ENCODE results near the gene MIF. TPM values are rescaled to one million over a fixed set of nuclear protein-coding genes. Genes with fewer than 3 reads are reported as not detected.

MIF gene
- total and polyA plus RNA-seq, 7 donors = 110 to 277 (median 131) TPM

GRCh38 chr22:23922921-23923320 is 28.7 kb downstream of the MIF start:
- H3K36me3 ChIP-seq (ENCODE audit: insufficient read depth in 1 of 2, low read depth in 1 of 2) = no peaks in the 10 kb centered on the region
- ATAC-seq = no peak

GRCh38 chr22:23925020-23925606 is 30.9 kb downstream of the MIF start:
- Histone ChIP-seq H3K4me1 (no peaks in the 10 kb centered on the region), H3K27ac (no peak overlapping the region), H3K27me3 (ENCODE audit: insufficient read depth in 3 of 3, low read length in 2 of 3) (no peaks in the 10 kb centered on the region), H3K4me3 (no peak overlapping the region), H3K36me3 (ENCODE audit: insufficient read depth in 1 of 2, low read depth in 1 of 2) (no peaks in the 10 kb centered on the region), H3K9me3 (peaks cover 14% of the 10 kb centered on the region)
- TF ChIP-seq, protein P1, sequence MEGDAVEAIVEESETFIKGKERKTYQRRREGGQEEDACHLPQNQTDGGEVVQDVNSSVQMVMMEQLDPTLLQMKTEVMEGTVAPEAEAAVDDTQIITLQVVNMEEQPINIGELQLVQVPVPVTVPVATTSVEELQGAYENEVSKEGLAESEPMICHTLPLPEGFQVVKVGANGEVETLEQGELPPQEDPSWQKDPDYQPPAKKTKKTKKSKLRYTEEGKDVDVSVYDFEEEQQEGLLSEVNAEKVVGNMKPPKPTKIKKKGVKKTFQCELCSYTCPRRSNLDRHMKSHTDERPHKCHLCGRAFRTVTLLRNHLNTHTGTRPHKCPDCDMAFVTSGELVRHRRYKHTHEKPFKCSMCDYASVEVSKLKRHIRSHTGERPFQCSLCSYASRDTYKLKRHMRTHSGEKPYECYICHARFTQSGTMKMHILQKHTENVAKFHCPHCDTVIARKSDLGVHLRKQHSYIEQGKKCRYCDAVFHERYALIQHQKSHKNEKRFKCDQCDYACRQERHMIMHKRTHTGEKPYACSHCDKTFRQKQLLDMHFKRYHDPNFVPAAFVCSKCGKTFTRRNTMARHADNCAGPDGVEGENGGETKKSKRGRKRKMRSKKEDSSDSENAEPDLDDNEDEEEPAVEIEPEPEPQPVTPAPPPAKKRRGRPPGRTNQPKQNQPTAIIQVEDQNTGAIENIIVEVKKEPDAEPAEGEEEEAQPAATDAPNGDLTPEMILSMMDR (IDR thresholded peaks at IDR 0.05) = no peak
- DNase-seq (no peak), ATAC-seq (no peak)
- intact Hi-C loops (cut with DNase I) = no loop called here
- 79 to 91% (median 90%) methylated on average over 6 of the region's 6 CpGs for WGBS, 3 donors

More at GRCh38 chr22:23922921-23923320, 28.7 kb downstream of the MIF start:
- TF ChIP-seq, protein P1 (IDR thresholded peaks at IDR 0.05) = no peak
- WGBS, 3 donors = 54 to 76% (median 67%) methylated on average over 2 of the region's 2 CpGs
- Histone ChIP-seq H3K27me3 (ENCODE audit: insufficient read depth in 3 of 3, low read length in 2 of 3) (no peaks in the 10 kb centered on the region), H3K4me1 (no peaks in the 10 kb centered on the region), H3K4me3 (no peak overlapping the region), H3K27ac (no peak overlapping the region), H3K9me3 (peaks cover 14% of the 10 kb centered on the region)
- intact Hi-C loops (cut with DNase I) = no loop called here
- no peak for DNase-seq

- DNase-seq (no peak), ATAC-seq (no peak)
- TF ChIP-seq, protein P1 (IDR thresholded peaks at IDR 0.05) = no peak
- Histone ChIP-seq H3K27me3 (ENCODE audit: insufficient read depth in 3 of 3, low read length in 2 of 3) (no peaks in the 10 kb centered on the region), H3K36me3 (ENCODE audit: insufficient read depth in 1 of 2, low read depth in 1 of 2) (no peaks in the 10 kb centered on the region), H3K27ac (no peak overlapping the region), H3K4me1 (no peaks in the 10 kb centered on the region), H3K9me3 (peaks cover 14% of the 10 kb centered on the region), H3K4me3 (no peak overlapping the region)
- 74 to 78% (median 77%) methylated on average over 14 of the region's 14 CpGs for WGBS, 3 donors
- intact Hi-C loops (cut with DNase I) = no loop called here
Observed at GRCh38 chr22:23926561-23926960, 32.4 kb downstream of the MIF start.

- H3K4me1 ChIP-seq = no peaks in the 10 kb centered on the region
- TF ChIP-seq, protein P1 (IDR thresholded peaks at IDR 0.05) = no peak
- ATAC-seq (no peak), DNase-seq (no peak)
- intact Hi-C loops (cut with DNase I) = loop anchor here in 1 of 2 donors (5.0 kb wide), 1 partner anchor 69 kb away; the partner anchor contains the start of gene GSTT4
- no peaks in the 10 kb centered on the region for H3K36me3 ChIP-seq (ENCODE audit: insufficient read depth in 1 of 2, low read depth in 1 of 2)
- 80 to 85% (median 83%) methylated on average over 5 of the region's 5 CpGs for WGBS, 3 donors
- no peak overlapping the region for H3K27ac ChIP-seq
- no peak overlapping the region for H3K4me3 ChIP-seq
- no peaks in the 10 kb centered on the region for H3K27me3 ChIP-seq (ENCODE audit: insufficient read depth in 3 of 3, low read length in 2 of 3)
- no peaks in the 10 kb centered on the region for H3K9me3 ChIP-seq
Observed at GRCh38 chr22:23938328-23939016, 44.3 kb downstream of the MIF start.

Measured in psoas muscle (tissue), 8 donors.